ENCODE measurements around the gene RPUSD3.

Gene RPUSD3

GRCh38 chr3:9841015-9841414 lies 2.8 kb downstream of the RPUSD3 start:
- no peak overlapping the region for H3K4me3 ChIP-seq (ENCODE audit: low read depth, low read length)
- TF ChIP-seq CTCF (IDR thresholded peaks at IDR 0.05; ENCODE audit: borderline replicate concordance, insufficient read depth, low read depth, low read length), result no peak

GRCh38 chr3:9838856-9839255 lies 5.0 kb downstream of the RPUSD3 start:
- TF ChIP-seq CTCF (IDR thresholded peaks at IDR 0.05; ENCODE audit: borderline replicate concordance, insufficient read depth, low read depth, low read length), result no peak
- H3K4me3 ChIP-seq (ENCODE audit: low read depth, low read length), result no peak overlapping the region

- no peak overlapping the region for H3K4me3 ChIP-seq (ENCODE audit: low read depth, low read length)
- no peak for TF ChIP-seq CTCF (IDR thresholded peaks at IDR 0.05; ENCODE audit: borderline replicate concordance, insufficient read depth, low read depth, low read length)
These were observed 5.9 kb downstream of the RPUSD3 start for GRCh38 chr3:9837701-9838582.

GRCh38 chr3:9834520-9835380 lies 9.1 kb downstream of the RPUSD3 start:
- no peak overlapping the region for H3K4me3 ChIP-seq (ENCODE audit: low read depth, low read length)
- TF ChIP-seq CTCF (IDR thresholded peaks at IDR 0.05; ENCODE audit: borderline replicate concordance, insufficient read depth, low read depth, low read length), result no peak

GRCh38 chr3:9833078-9833477 lies 10.7 kb downstream of the RPUSD3 start:
- H3K4me3 ChIP-seq (ENCODE audit: low read depth, low read length), result no peak overlapping the region
- TF ChIP-seq CTCF (IDR thresholded peaks at IDR 0.05; ENCODE audit: borderline replicate concordance, insufficient read depth, low read depth, low read length), result no peak

GRCh38 chr3:9831253-9831652 lies 12.6 kb downstream of the RPUSD3 start:
- no peak overlapping the region for H3K4me3 ChIP-seq (ENCODE audit: low read depth, low read length)
- no peak for TF ChIP-seq CTCF (IDR thresholded peaks at IDR 0.05; ENCODE audit: borderline replicate concordance, insufficient read depth, low read depth, low read length)
